Chondrocyte (in vitro differentiated cells): ENCODE data around the gene COL4A2. TPM values are rescaled to one million over a fixed set of nuclear protein-coding genes. Genes with fewer than 3 reads are reported as not detected.

Source experiments
- DNase-seq: peaks from one replicate; pipeline ENCODE4 v3.0.0; 2021; ENCODE audit warnings: mixed read lengths, low spot score
- H3K27ac Mint-ChIP-seq: one replicate; pipeline ENCODE4 v1.8.0; 2021; ENCODE audit warnings: mild to moderate bottlenecking, moderate library complexity, mixed read lengths; ENCODE audit not compliant: unreplicated experiment
- H3K27me3 Mint-ChIP-seq: 2 replicates; pipeline ENCODE4 v1.8.0; 2021; ENCODE audit warnings: low read depth, mixed read lengths
- H3K36me3 Mint-ChIP-seq: 2 replicates; pipeline ENCODE4 v1.8.0; 2021; ENCODE audit warnings: low read depth, mixed read lengths
- H3K4me1 Mint-ChIP-seq: 2 replicates; pipeline ENCODE4 v1.8.0; 2021; ENCODE audit warnings: low read depth, mild to moderate bottlenecking, mixed read lengths
- H3K4me3 Mint-ChIP-seq: one replicate; pipeline ENCODE4 v1.8.0; 2021; ENCODE audit warnings: mild to moderate bottlenecking, moderate library complexity, mixed read lengths; ENCODE audit not compliant: unreplicated experiment
- H3K9me3 Mint-ChIP-seq: 2 replicates; pipeline ENCODE4 v1.8.0; 2021; ENCODE audit warnings: low read depth, mixed read lengths
- total RNA-seq: library from RNA; stranded (reverse); gene quantifications from 3 replicates; pipeline ENCODE4 v1.2.1, GENCODE V29; 2021
- TF ChIP-seq, protein P1 (sequence below): fragments of 200-600 bp; sonication (generic); IDR thresholded peaks from 2 replicates; pipeline ENCODE4 v1.5.0; 2021; ENCODE audit warnings: antibody characterized with exemption, mild to moderate bottlenecking, moderate library complexity

The COL4A2 gene
- total RNA-seq, 1 donor from 2014 or later: 2,366 TPM

DNA sequence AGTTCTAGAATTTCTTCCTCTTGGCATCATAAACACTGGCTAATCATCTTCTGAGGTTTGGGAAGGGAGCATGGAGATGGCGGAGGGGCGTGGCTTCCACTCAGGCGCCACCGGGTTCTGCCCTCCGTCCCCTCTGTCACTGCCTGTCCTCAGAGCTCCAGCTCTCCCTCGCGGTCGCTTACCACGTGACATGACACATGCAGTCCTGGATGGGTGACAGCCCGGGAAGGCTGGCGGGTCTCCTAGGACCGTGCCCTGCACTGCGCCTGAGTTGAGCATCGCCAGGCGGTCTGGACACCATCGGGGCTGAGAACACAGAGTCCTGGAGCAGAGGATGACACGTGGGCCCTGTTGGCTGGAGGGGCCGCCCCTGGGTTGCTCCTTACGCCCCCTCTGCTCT lies 131.1 kb downstream of the COL4A2 start:
- Mint-ChIP-seq H3K27ac (no peak overlapping the region), H3K36me3 (peaks cover 66% of the 10 kb centered on the region), H3K27me3 (no peaks in the 10 kb centered on the region), H3K4me3 (no peak overlapping the region), H3K9me3 (no peaks in the 10 kb centered on the region), H3K4me1 (peaks cover 78% of the 10 kb centered on the region)
- TF ChIP-seq, protein P1, sequence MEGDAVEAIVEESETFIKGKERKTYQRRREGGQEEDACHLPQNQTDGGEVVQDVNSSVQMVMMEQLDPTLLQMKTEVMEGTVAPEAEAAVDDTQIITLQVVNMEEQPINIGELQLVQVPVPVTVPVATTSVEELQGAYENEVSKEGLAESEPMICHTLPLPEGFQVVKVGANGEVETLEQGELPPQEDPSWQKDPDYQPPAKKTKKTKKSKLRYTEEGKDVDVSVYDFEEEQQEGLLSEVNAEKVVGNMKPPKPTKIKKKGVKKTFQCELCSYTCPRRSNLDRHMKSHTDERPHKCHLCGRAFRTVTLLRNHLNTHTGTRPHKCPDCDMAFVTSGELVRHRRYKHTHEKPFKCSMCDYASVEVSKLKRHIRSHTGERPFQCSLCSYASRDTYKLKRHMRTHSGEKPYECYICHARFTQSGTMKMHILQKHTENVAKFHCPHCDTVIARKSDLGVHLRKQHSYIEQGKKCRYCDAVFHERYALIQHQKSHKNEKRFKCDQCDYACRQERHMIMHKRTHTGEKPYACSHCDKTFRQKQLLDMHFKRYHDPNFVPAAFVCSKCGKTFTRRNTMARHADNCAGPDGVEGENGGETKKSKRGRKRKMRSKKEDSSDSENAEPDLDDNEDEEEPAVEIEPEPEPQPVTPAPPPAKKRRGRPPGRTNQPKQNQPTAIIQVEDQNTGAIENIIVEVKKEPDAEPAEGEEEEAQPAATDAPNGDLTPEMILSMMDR: no peak
- DNase-seq: no peak

DNA sequence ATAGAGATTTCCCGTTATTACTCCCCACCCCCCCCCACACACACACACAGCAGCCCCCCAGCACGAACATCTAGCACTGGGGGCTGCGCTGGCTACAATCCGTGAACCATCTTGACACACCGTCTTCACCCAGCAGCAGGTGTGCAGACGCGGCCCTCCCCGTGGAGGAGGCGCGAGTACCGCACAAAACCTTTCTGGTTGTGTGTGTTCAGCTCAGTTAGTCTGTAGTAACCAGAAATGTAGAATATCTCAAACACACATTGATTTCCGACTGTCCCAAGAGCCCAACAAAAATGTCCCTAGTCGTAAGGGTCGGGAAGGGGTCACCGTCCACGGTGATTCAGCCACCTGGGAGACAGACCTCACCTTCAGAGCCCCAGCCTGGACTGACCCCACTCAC lies 131.7 kb downstream of the COL4A2 start:
- peaks cover 78% of the 10 kb centered on the region for H3K4me1 Mint-ChIP-seq
- no peak for DNase-seq
- H3K4me3 Mint-ChIP-seq: no peak overlapping the region
- H3K36me3 Mint-ChIP-seq: peaks cover 60% of the 10 kb centered on the region
- H3K27me3 Mint-ChIP-seq: no peaks in the 10 kb centered on the region
- H3K27ac Mint-ChIP-seq: peak overlapping the region; percentile 49
- TF ChIP-seq, protein P1: no peak
- H3K9me3 Mint-ChIP-seq: no peaks in the 10 kb centered on the region

DNA sequence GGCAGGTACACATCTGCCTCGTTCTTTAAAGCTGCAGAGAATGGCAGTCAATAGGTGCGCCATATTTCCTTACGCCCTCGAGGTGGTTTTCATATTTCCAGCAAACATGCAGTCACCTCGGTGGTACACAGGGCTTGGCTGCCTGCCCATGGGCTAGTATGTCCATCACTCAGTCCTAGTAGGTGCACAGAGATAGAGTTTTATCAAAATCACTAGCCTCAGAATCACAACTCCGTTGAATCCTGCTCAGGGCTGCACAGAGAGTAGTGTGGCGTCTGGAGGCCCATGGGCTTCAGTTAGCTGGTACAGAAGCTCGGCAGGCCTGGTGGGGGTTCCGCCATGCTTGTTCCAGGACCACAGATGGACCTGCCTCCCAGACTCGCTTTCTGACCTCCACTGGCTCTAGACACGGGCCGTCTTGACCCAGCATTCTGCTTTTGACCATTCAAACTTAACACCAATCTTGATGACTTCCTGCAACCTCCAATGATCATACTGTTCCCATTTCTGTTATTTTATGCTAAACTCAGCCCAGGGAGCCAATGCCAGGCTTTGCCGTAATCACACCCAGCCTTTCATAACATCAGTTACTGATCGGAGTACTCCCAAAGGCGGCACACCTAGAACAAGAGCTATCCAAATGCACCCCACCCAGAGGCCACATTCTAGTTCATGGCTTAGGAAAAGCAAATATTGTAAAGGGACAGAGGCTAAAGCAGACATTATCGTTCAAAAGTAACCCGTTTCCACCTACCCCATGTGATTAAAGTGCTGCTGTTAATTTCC lies 134.1 kb downstream of the COL4A2 start:
- H3K27me3 Mint-ChIP-seq: no peaks in the 10 kb centered on the region
- H3K27ac Mint-ChIP-seq: peak overlapping the region; percentile 42
- peaks cover 51% of the 10 kb centered on the region for H3K36me3 Mint-ChIP-seq
- TF ChIP-seq, protein P1: no peak
- no peak for DNase-seq
- peaks cover 77% of the 10 kb centered on the region for H3K4me1 Mint-ChIP-seq
- H3K9me3 Mint-ChIP-seq: no peaks in the 10 kb centered on the region
- no peak overlapping the region for H3K4me3 Mint-ChIP-seq

DNA sequence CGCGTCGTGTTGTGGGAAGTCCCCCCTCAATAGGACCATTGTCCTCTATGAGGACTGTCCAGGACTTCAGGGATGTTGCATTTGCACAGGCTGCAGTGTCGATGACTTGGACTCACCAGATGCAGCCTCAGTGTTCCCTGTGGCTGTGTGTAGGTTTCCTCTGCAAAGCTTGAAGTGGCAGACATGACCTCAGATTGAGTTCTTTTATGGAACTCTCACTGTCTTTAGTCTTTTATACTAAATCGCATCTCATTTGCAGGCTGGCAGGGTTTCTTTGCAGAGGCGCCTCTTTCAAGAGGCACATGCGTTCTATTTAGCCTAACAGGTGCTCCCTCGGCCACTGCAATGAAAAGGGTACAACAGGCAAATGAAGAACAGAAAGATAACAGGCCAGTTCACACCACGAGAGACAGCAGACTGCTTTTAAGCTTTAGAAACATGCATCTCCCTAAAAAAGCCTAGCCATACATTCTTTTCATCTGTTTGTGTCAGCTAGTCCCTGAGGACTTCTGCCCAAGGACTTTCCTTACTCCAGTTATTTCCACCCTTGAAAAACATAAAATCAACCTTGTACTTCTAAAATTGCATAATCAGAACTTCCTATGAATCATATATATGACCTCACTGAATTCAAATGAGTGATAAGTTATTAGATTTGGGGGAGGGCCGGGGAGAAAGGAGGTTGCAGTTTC lies 136.0 kb downstream of the COL4A2 start:
- no peaks in the 10 kb centered on the region for H3K27me3 Mint-ChIP-seq
- DNase-seq: no peak
- TF ChIP-seq, protein P1: no peak
- H3K9me3 Mint-ChIP-seq: no peaks in the 10 kb centered on the region
- H3K27ac Mint-ChIP-seq: peak overlapping the region; percentile 86
- H3K36me3 Mint-ChIP-seq: peaks cover 55% of the 10 kb centered on the region
- no peak overlapping the region for H3K4me3 Mint-ChIP-seq
- peaks cover 81% of the 10 kb centered on the region for H3K4me1 Mint-ChIP-seq

DNA sequence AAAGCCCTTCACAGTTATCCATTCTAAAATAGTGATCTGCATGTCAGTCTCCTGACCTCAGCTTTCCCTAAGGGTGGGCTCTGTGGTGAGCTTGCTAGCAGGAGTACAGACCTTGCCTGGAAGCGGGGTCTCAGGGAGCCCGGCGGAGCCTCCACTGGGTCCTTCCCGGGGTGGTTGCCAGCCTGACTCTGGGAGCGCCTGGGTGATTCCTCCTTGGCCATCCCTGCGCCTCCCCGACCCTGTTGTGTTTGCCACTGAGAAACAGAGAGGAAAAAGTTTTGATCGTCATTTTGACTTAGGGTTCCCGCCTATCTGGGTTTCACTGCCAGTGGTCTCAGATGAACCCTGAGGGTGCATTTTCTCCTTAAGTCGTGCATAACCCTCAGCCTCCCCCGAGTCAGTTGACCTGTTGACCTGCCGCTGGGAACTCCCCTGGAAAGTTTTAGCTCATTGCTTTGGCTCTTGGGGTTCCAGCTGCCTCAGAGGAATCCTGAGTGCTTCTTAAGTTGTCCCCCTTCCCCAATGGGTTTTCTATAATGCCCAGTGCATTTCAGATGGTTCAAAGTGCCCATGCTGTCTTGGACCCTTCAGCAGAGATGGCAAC lies 136.6 kb downstream of the COL4A2 start:
- no peaks in the 10 kb centered on the region for H3K9me3 Mint-ChIP-seq
- H3K27me3 Mint-ChIP-seq: no peaks in the 10 kb centered on the region
- H3K36me3 Mint-ChIP-seq: peaks cover 57% of the 10 kb centered on the region
- H3K4me1 Mint-ChIP-seq: peaks cover 88% of the 10 kb centered on the region
- H3K27ac Mint-ChIP-seq: peak overlapping the region; percentile 86
- TF ChIP-seq, protein P1: no peak
- no peak overlapping the region for H3K4me3 Mint-ChIP-seq
- DNase-seq: no peak
